Endothelial cell (in vitro differentiated cells): ENCODE measurements around the gene CTBP2. TPM values are rescaled to one million over a fixed set of nuclear protein-coding genes. Genes with fewer than 3 reads are reported as not detected.

Experiments
- DNase-seq: peaks from one replicate; pipeline ENCODE4 v3.0.0; 2021; ENCODE audit warnings: low spot score
- H3K27ac Mint-ChIP-seq: one replicate; pipeline ENCODE4 v1.8.0; 2021; ENCODE audit warnings: mixed read lengths, inconsistent platforms; ENCODE audit not compliant: unreplicated experiment
- H3K27me3 Mint-ChIP-seq: one replicate; pipeline ENCODE4 v1.8.0; 2021; ENCODE audit warnings: mild to moderate bottlenecking, moderate library complexity, mixed read lengths, inconsistent platforms; ENCODE audit not compliant: unreplicated experiment
- H3K36me3 Mint-ChIP-seq: one replicate; pipeline ENCODE4 v1.8.0; 2021; ENCODE audit warnings: mild to moderate bottlenecking, low read depth, mixed read lengths, inconsistent platforms; ENCODE audit not compliant: unreplicated experiment
- H3K4me1 Mint-ChIP-seq: one replicate; pipeline ENCODE4 v1.8.0; 2021; ENCODE audit warnings: mild to moderate bottlenecking, mixed read lengths, inconsistent platforms; ENCODE audit not compliant: unreplicated experiment
- H3K4me3 Mint-ChIP-seq: one replicate; pipeline ENCODE4 v1.8.0; 2021; ENCODE audit warnings: mild to moderate bottlenecking, mixed read lengths, inconsistent platforms; ENCODE audit not compliant: unreplicated experiment
- H3K9me3 Mint-ChIP-seq: one replicate; pipeline ENCODE4 v1.8.0; 2021; ENCODE audit warnings: mixed read lengths, inconsistent platforms; ENCODE audit not compliant: unreplicated experiment
- total RNA-seq: library from RNA; stranded (reverse); fragmentation: NEBNext Ultra II Directional; extraction: Animal tissue kit (Norgen Biotek cat#: 25700); gene quantifications from one replicate; pipeline ENCODE4 v1.2.1, GENCODE V29; 2021; ENCODE audit not compliant: unreplicated experiment
- TF ChIP-seq, protein P1 (sequence below): fragments of 200-600 bp; sonication (generic); IDR thresholded peaks from one replicate; pipeline ENCODE4 v1.5.0; 2021; ENCODE audit warnings: antibody characterized with exemption; ENCODE audit not compliant: unreplicated experiment

Gene CTBP2
- total RNA-seq, 1 donor from 2014 or later: 145 TPM

DNA sequence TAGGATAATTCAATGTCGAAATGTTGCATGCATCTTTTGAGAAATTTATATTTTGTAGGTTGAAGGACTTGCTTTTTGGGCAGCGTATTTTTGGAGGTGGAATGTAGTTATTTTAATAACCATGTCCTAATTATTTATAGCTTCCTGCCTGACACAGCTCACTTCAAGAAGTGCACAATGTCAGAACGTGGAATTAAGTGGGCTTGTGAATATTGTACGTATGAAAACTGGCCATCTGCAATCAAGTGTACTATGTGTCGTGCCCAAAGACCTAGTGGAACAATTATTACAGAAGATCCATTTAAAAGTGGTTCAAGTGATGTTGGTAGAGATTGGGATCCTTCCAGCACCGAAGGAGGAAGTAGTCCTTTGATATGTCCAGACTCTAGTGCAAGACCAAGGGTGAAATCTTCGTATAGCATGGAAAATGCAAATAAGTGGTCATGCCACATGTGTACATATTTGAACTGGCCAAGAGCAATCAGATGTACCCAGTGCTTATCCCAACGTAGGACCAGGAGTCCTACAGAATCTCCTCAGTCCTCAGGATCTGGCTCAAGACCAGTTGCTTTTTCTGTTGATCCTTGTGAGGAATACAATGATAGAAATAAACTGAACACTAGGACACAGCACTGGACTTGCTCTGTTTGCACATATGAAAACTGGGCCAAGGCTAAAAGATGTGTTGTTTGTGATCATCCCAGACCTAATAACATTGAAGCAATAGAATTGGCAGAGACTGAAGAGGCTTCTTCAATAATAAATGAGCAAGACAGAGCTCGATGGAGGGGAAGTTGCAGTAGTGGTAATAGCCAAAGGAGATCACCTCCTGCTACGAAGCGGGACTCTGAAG lies 217.8 kb downstream of the CTBP2 start:
- Mint-ChIP-seq H3K4me1 (peaks cover 11% of the 10 kb centered on the region), H3K36me3 (no peaks in the 10 kb centered on the region), H3K27me3 (no peaks in the 10 kb centered on the region), H3K9me3 (no peaks in the 10 kb centered on the region), H3K27ac (no peak overlapping the region), H3K4me3 (no peak overlapping the region)
- TF ChIP-seq, protein P1, sequence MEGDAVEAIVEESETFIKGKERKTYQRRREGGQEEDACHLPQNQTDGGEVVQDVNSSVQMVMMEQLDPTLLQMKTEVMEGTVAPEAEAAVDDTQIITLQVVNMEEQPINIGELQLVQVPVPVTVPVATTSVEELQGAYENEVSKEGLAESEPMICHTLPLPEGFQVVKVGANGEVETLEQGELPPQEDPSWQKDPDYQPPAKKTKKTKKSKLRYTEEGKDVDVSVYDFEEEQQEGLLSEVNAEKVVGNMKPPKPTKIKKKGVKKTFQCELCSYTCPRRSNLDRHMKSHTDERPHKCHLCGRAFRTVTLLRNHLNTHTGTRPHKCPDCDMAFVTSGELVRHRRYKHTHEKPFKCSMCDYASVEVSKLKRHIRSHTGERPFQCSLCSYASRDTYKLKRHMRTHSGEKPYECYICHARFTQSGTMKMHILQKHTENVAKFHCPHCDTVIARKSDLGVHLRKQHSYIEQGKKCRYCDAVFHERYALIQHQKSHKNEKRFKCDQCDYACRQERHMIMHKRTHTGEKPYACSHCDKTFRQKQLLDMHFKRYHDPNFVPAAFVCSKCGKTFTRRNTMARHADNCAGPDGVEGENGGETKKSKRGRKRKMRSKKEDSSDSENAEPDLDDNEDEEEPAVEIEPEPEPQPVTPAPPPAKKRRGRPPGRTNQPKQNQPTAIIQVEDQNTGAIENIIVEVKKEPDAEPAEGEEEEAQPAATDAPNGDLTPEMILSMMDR: no peak
- DNase-seq: no peak

DNA sequence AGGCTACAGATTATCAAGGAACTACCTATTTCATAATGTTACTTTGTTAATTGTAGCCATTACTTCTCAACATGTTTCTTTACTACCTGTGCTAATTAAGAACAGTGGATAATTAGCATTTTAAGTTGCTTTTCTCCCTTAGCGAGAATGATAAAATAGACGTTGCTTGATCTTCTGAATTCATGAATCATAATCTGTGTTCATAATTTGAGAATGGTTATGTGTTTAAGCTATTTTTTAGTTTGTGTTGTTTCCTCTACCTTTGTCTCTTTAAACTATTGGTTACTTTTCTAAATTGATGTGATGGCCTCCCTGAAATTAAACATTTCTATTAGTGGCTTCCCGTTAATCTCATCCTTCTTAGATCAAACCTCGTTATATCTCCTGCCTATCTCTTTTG lies 218.5 kb downstream of the CTBP2 start, which contains the start of gene ZRANB1:
TSS of gene ZRANB1 (plus strand) at position 301 of the 400 bp plus-strand sequence. CDS start 371 bp downstream, outside the sequence.
- H3K27ac Mint-ChIP-seq: no peak within 1 kb of the TSS
- DNase-seq: no peak
- H3K36me3 Mint-ChIP-seq: no peaks in the 10 kb centered on the region
- H3K9me3 Mint-ChIP-seq: no peaks in the 10 kb centered on the region
- no peaks in the 10 kb centered on the region for H3K27me3 Mint-ChIP-seq
- H3K4me3 Mint-ChIP-seq: no peak within 1 kb of the TSS
- TF ChIP-seq, protein P1: no peak
- H3K4me1 Mint-ChIP-seq: peaks cover 11% of the 10 kb centered on the region

DNA sequence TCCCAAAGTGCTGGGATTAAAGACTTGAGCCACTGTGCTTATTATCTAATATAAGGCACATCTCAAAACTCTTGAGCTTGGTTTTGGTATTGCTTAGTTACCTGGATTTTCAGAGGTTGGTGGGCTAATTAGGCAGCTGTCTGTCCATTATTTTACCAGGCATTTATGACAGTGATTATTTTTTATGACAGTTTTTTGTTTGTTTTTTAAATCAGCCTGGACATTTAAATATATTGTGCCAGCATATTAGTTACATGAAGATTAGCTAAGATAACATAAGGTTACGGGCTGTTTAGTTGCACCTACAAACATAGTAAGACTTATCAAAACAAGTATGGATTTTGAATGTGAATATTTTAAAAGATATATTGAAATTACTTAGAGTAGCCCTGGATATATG lies 221.1 kb downstream of the CTBP2 start:
- Mint-ChIP-seq H3K27me3 (no peaks in the 10 kb centered on the region), H3K4me1 (peaks cover 13% of the 10 kb centered on the region), H3K27ac (no peak overlapping the region), H3K4me3 (no peak overlapping the region), H3K36me3 (no peaks in the 10 kb centered on the region), H3K9me3 (no peaks in the 10 kb centered on the region)
- TF ChIP-seq, protein P1: no peak
- DNase-seq: no peak

DNA sequence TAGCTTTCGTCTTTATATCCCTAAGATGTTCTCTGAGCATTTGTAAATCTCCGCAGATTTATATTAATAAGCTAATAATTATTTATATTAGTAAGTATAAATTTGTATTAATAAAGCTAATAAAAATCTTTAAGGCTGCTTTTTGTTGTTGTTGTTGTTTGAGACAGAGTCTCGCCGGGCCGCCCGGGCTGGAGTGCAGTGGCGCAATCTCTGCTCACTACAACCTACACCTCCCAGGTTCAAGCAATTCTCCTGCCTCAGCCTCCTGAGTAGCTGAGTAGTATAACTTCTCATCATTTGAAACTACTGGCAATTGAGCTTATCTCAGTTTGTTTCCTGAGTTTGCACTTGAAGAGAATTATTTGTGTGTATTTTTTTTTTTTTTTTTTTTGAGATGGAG lies 223.6 kb downstream of the CTBP2 start:
- Mint-ChIP-seq H3K9me3 (no peaks in the 10 kb centered on the region), H3K4me1 (peaks cover 6% of the 10 kb centered on the region), H3K36me3 (peaks cover 6% of the 10 kb centered on the region), H3K4me3 (no peak overlapping the region), H3K27ac (no peak overlapping the region), H3K27me3 (no peaks in the 10 kb centered on the region)
- TF ChIP-seq, protein P1: no peak
- no peak for DNase-seq

DNA sequence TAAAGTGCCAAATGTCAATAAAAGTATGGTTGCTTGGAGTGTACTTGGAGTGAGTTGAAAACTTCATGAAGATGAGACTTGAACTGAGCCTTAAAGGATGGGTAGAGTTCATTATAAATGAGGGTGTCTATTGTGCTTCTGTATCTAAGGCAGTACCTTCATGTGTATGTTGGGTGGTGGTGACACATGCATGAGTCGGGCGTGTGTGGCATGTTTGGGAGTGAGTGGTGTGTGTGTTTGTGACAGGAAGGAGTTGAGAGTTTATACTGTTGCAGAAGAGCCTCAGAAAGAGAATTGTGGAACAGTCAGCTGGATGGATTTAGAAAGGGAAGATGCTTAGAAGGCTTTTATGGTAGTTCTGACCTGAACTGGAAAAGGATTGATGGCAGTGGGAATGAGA lies 224.4 kb downstream of the CTBP2 start:
- no peaks in the 10 kb centered on the region for H3K27me3 Mint-ChIP-seq
- H3K27ac Mint-ChIP-seq: no peak overlapping the region
- H3K4me1 Mint-ChIP-seq: peaks cover 6% of the 10 kb centered on the region
- TF ChIP-seq, protein P1: no peak
- no peaks in the 10 kb centered on the region for H3K9me3 Mint-ChIP-seq
- no peak overlapping the region for H3K4me3 Mint-ChIP-seq
- DNase-seq: no peak
- H3K36me3 Mint-ChIP-seq: peaks cover 9% of the 10 kb centered on the region
